DOHH2 (cell line): ENCODE results near the gene A4GNT.

Experiments used
- H3F3A ChIP-seq: fragments of 200-600 bp; sonication (generic), shearing (Covaris generic); 2 replicates; pipeline ENCODE4 v1.6.0; 2016; ENCODE audit warnings: antibody characterized with exemption, mild to moderate bottlenecking; ENCODE audit not compliant: control insufficient read depth, insufficient read depth
- H3K27ac ChIP-seq: fragments of 200-600 bp; sonication (generic); 2 replicates; pipeline ENCODE4 v1.5.1; 2014; ENCODE audit warnings: low read depth, mild to moderate bottlenecking, low read length, moderate library complexity
- H3K27me3 ChIP-seq: fragments of 200-600 bp; sonication (generic); 2 replicates; pipeline ENCODE4 v1.6.1; 2014; ENCODE audit warnings: mild to moderate bottlenecking, low read length, mixed read lengths; ENCODE audit not compliant: control insufficient read depth
- H3K36me3 ChIP-seq: fragments of 200-600 bp; sonication (generic); 2 replicates; pipeline ENCODE4 v1.6.1; 2014; ENCODE audit warnings: mild to moderate bottlenecking, low read length, moderate library complexity, mixed read lengths; ENCODE audit not compliant: control insufficient read depth
- H3K4me1 ChIP-seq: fragments of 200-600 bp; sonication (generic); 2 replicates; pipeline ENCODE4 v1.6.1; 2014; ENCODE audit warnings: mild to moderate bottlenecking, low read length, mixed read lengths; ENCODE audit not compliant: control insufficient read depth
- H3K4me2 ChIP-seq: fragments of 200-600 bp; sonication (generic); 2 replicates; pipeline ENCODE4 v1.6.0; 2014; ENCODE audit warnings: mild to moderate bottlenecking, low read length, moderate library complexity
- H3K4me3 ChIP-seq: fragments of 200-600 bp; sonication (generic); 2 replicates; pipeline ENCODE4 v1.5.1; 2014; ENCODE audit warnings: mild to moderate bottlenecking, low read length, mixed read lengths
- H3K79me2 ChIP-seq: fragments of 200-600 bp; sonication (generic); 2 replicates; pipeline ENCODE4 v1.6.1; 2014; ENCODE audit warnings: mild to moderate bottlenecking, low read length, mixed read lengths; ENCODE audit not compliant: control insufficient read depth
- H3K9me2 ChIP-seq: fragments of 200-600 bp; sonication (generic); replicated peaks from 2 replicates; pipeline ENCODE4 v1.6.1; 2014; ENCODE audit warnings: mild to moderate bottlenecking, low read length, mixed read lengths; ENCODE audit not compliant: control insufficient read depth
- H3K9me3 ChIP-seq: fragments of 200-600 bp; sonication (generic); 2 replicates; pipeline ENCODE4 v1.6.1; 2014; ENCODE audit warnings: antibody characterized with exemption, low read length, mixed read lengths; ENCODE audit not compliant: control insufficient read depth, insufficient read depth
- H4K20me1 ChIP-seq: fragments of 200-600 bp; sonication (generic); 2 replicates; pipeline ENCODE4 v1.6.0; 2014; ENCODE audit warnings: low read depth, mild to moderate bottlenecking, antibody characterized with exemption, low read length, moderate library complexity; ENCODE audit not compliant: control insufficient read depth, insufficient read depth
- EZH2phosphoT487 ChIP-seq: fragments of 200-600 bp; sonication (generic); IDR thresholded peaks from 2 replicates; pipeline ENCODE4 v1.6.1; 2017; ENCODE audit warnings: borderline replicate concordance, mild to moderate bottlenecking, antibody characterized with exemption, low read length, moderate library complexity, mixed read lengths
- TF ChIP-seq, protein P1 (sequence below): fragments of 200-600 bp; sonication (generic); IDR thresholded peaks from one replicate; pipeline ENCODE4 v1.5.1; 2014; ENCODE audit warnings: antibody characterized with exemption, mild to moderate bottlenecking, low read depth, low read length; ENCODE audit not compliant: poor library complexity, severe bottlenecking

A4GNT gene

DNA sequence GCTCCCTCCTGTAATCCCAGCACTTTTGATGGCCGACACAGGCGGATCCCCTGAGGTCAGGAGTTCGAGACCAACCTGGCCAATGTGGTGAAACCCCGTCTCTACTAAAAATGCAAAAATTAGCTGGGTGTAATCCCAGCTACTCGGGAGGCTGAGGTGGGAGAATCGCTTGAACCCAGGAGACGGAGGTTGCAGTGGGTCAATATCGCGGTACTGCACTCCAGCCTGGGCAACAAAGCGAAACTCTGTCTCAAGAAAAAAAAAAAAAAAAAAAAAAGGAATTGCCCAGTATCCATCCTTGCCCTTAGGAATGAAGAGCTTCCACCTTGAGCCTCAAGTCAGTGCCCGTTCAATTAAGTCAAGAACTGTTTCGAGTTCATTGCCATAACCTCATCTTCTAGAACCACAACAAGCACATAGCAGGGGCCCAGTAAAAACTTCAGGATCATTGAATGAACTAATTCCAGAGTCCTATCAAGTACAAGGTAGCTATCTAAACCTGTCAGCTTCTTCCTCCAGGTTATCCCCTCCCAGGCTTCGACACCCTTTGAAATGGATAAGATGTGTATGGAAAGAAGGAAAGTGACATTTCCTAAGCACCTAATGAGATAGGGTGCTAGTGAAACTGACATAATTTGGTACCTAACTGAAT lies 41.7 kb upstream of the A4GNT start:
- Histone ChIP-seq H3K27me3 (no peaks in the 10 kb centered on the region), H3K9me3 (no peaks in the 10 kb centered on the region), H3F3A (no peaks in the 10 kb centered on the region; the same call in 1 of the 2 replicates), H3K4me1 (peaks cover 29% of the 10 kb centered on the region), H3K4me3 (peak overlapping the region; percentile 98), H4K20me1 (no peaks in the 10 kb centered on the region), H3K4me2 (peak overlapping the region; percentile 99), H3K79me2 (peaks cover 41% of the 10 kb centered on the region), H3K27ac (peak overlapping the region; percentile 61), H3K36me3 (peaks cover 42% of the 10 kb centered on the region), H3K9me2 (no peaks in the 10 kb centered on the region)
- TF ChIP-seq, protein P1, sequence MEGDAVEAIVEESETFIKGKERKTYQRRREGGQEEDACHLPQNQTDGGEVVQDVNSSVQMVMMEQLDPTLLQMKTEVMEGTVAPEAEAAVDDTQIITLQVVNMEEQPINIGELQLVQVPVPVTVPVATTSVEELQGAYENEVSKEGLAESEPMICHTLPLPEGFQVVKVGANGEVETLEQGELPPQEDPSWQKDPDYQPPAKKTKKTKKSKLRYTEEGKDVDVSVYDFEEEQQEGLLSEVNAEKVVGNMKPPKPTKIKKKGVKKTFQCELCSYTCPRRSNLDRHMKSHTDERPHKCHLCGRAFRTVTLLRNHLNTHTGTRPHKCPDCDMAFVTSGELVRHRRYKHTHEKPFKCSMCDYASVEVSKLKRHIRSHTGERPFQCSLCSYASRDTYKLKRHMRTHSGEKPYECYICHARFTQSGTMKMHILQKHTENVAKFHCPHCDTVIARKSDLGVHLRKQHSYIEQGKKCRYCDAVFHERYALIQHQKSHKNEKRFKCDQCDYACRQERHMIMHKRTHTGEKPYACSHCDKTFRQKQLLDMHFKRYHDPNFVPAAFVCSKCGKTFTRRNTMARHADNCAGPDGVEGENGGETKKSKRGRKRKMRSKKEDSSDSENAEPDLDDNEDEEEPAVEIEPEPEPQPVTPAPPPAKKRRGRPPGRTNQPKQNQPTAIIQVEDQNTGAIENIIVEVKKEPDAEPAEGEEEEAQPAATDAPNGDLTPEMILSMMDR = no peak
- no peak for TF ChIP-seq EZH2phosphoT487

DNA sequence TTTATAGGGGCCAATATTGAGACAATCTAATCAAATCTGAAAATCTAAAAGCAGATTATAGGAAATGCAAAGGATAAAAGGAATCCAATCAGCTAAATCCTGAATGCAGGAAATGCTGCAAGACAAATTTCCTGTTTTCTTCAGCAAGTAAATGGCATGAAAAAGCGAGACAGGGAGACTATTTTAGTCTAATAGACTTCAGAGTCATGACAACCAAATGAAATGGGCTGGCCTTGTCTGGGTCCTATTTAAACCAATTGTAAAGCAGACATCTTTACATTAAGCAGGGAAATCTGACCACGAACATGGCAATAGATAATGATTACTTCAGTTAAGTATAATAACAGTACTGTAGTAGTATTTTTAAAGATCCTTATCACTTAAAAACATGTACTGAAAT lies 40.4 kb upstream of the A4GNT start:
- Histone ChIP-seq H4K20me1 (no peaks in the 10 kb centered on the region), H3K79me2 (peaks cover 41% of the 10 kb centered on the region), H3K9me2 (no peaks in the 10 kb centered on the region), H3F3A (no peaks in the 10 kb centered on the region; the same call in 1 of the 2 replicates), H3K27ac (no peak overlapping the region), H3K4me1 (peaks cover 29% of the 10 kb centered on the region), H3K4me2 (peak overlapping the region; percentile 99), H3K27me3 (no peaks in the 10 kb centered on the region), H3K4me3 (no peak overlapping the region), H3K36me3 (peaks cover 52% of the 10 kb centered on the region), H3K9me3 (no peaks in the 10 kb centered on the region)
- TF ChIP-seq EZH2phosphoT487 = no peak
- TF ChIP-seq, protein P1 = no peak

DNA sequence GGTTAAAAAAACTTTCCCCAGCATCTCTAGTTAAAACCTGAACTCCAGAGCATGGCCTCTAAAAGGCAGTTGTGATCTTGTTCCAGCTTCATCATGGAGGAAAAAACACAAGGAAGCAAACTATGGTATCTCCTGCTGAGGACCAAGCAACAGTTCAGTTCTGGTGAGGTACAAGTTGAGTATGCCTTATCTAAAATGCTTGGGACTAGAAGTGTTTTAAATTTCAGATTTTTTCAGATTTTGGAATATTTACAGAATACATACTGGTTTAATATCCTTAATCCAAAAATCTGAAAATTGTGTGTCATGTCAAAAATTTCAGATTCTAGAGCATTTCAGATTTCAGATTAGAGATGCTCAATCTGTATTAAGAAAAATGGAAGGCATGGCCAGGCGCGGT lies 32.9 kb upstream of the A4GNT start:
- TF ChIP-seq EZH2phosphoT487 = no peak
- TF ChIP-seq, protein P1 = no peak

More for the DNA sequence above, 32.9 kb upstream of the A4GNT start:
- Histone ChIP-seq H3F3A (no peaks in the 10 kb centered on the region), H3K36me3 (peaks cover 81% of the 10 kb centered on the region), H3K4me3 (no peak overlapping the region), H3K4me1 (no peaks in the 10 kb centered on the region), H3K27me3 (no peaks in the 10 kb centered on the region), H3K27ac (no peak overlapping the region), H4K20me1 (no peaks in the 10 kb centered on the region), H3K79me2 (no peaks in the 10 kb centered on the region), H3K4me2 (no peak overlapping the region), H3K9me3 (no peaks in the 10 kb centered on the region), H3K9me2 (no peaks in the 10 kb centered on the region)
